NK-92 (cell line): ENCODE results near the gene LMAN1L.
"Not testable (repeated sequence)": the region's sequence is repeated elsewhere in the genome, so short reads cannot be mapped to it uniquely, and the experiment has no call there.

Source experiments
- DNase-seq: peaks from one replicate; lab custom pipeline; 2025; ENCODE audit not compliant: unreplicated experiment; lab: John Stamatoyannopoulos, UW

Gene LMAN1L

GRCh38 chr15:74782259-74783071, 30.2 kb upstream of the LMAN1L start:
- no peak for DNase-seq

- DNase-seq = no peak
Measured at GRCh38 chr15:74783072-74783807, 29.4 kb upstream of the LMAN1L start.

- no peak for DNase-seq
Measured at GRCh38 chr15:74783808-74784175, 28.8 kb upstream of the LMAN1L start.

- DNase-seq = no peak
Measured at GRCh38 chr15:74784426-74785193, 28.0 kb upstream of the LMAN1L start.

- DNase-seq = no peak
Measured at GRCh38 chr15:74785194-74786032, 27.2 kb upstream of the LMAN1L start.

GRCh38 chr15:74786081-74786480, 26.6 kb upstream of the LMAN1L start:
- DNase-seq = not testable (repeated sequence)

GRCh38 chr15:74786551-74787165, 26.0 kb upstream of the LMAN1L start:
- no peak for DNase-seq

- DNase-seq = peak; percentile 62
Measured at GRCh38 chr15:74787251-74788041, 25.2 kb upstream of the LMAN1L start.

- no peak for DNase-seq
Measured at GRCh38 chr15:74788042-74788682, 24.5 kb upstream of the LMAN1L start.

GRCh38 chr15:74788683-74789151, 23.9 kb upstream of the LMAN1L start:
- no peak for DNase-seq

- no peak for DNase-seq
Measured at GRCh38 chr15:74789171-74789631, 23.4 kb upstream of the LMAN1L start.

- no peak for DNase-seq
Measured at GRCh38 chr15:74789741-74790079, 22.9 kb upstream of the LMAN1L start.

GRCh38 chr15:74790080-74790916, 22.3 kb upstream of the LMAN1L start:
- DNase-seq = no peak

- no peak for DNase-seq
Measured at GRCh38 chr15:74791007-74791406, 21.6 kb upstream of the LMAN1L start.

- DNase-seq = no peak
Measured at GRCh38 chr15:74791667-74792066, 21.0 kb upstream of the LMAN1L start.

GRCh38 chr15:74792227-74793016, 20.2 kb upstream of the LMAN1L start:
- no peak for DNase-seq
